K562 (cell line): ENCODE measurements around the gene TSPAN16.

Experiments used
- BCL6 ChIP-seq: fragments of 250-450 bp; sonication (Bioruptor Pico); IDR thresholded peaks from 2 replicates; pipeline ENCODE4 v1.4.0; 2020
- EP300 ChIP-seq: IDR thresholded peaks from 2 replicates; pipeline ENCODE4 v1.6.1; 2012; ENCODE audit warnings: low read length, improper control_type of control experiment
- ZNF146 ChIP-seq: IDR thresholded peaks from one replicate; pipeline ENCODE4 v1.6.1; 2018; ENCODE audit warnings: missing compliant biosample characterization; ENCODE audit not compliant: unreplicated experiment

- TF ChIP-seq EP300 (no peak), BCL6 (CRISPR knock-in tag) (no peak), ZNF146 (CRISPR knock-in tag) (no peak)
These were observed 60.1 kb downstream of the TSPAN16 start for GRCh38 chr19:11356074-11356397.
